Measurements from ENCODE around the gene GRIN1. TPM values are rescaled to one million over a fixed set of nuclear protein-coding genes. Genes with fewer than 3 reads are reported as not detected.

Gene GRIN1
- total and polyA plus RNA-seq, 4 donors, result 16.2 to 207 (median 146) TPM

GRCh38 chr9:137215196-137215986 lies 76.4 kb downstream of the GRIN1 start:
- peaks cover 5% of the 10 kb centered on the region for H3K4me1 ChIP-seq (ENCODE audit: control insufficient read depth, insufficient read depth, low read length)
- no peak overlapping the region for H3K4me3 ChIP-seq (ENCODE audit: low read depth, low read length)
- DNase-seq (ENCODE audit: low read depth in 4 of 6, low spot score in 6 of 6), result no peak
- no peaks in the 10 kb centered on the region for H3K9me3 ChIP-seq (ENCODE audit: control insufficient read depth, insufficient read depth, low read length)
- H3K27ac ChIP-seq (ENCODE audit: low read depth, low read length), result no peak overlapping the region
- H3K36me3 ChIP-seq (ENCODE audit: control insufficient read depth, insufficient read depth, low read length), result peaks cover 98% of the 10 kb centered on the region
- WGBS (ENCODE audit: insufficient coverage), result 98% methylated on average over 21 of the region's 22 CpGs
- H3K27me3 ChIP-seq (ENCODE audit: control insufficient read depth, insufficient read depth, low read length), result no peaks in the 10 kb centered on the region

- H3K36me3 ChIP-seq (ENCODE audit: control insufficient read depth, insufficient read depth, low read length), result peaks cover 96% of the 10 kb centered on the region
- H3K4me1 ChIP-seq (ENCODE audit: control insufficient read depth, insufficient read depth, low read length), result peaks cover 12% of the 10 kb centered on the region
- H3K4me3 ChIP-seq (ENCODE audit: low read depth, low read length), result no peak overlapping the region
- DNase-seq (ENCODE audit: low read depth in 4 of 6, low spot score in 6 of 6), result no peak
- H3K9me3 ChIP-seq (ENCODE audit: control insufficient read depth, insufficient read depth, low read length), result no peaks in the 10 kb centered on the region
- 92% methylated on average over 30 of the region's 30 CpGs for WGBS (ENCODE audit: insufficient coverage)
- no peak overlapping the region for H3K27ac ChIP-seq (ENCODE audit: low read depth, low read length)
- H3K27me3 ChIP-seq (ENCODE audit: control insufficient read depth, insufficient read depth, low read length), result no peaks in the 10 kb centered on the region
These were observed 77.4 kb downstream of the GRIN1 start for GRCh38 chr9:137216188-137216965.

GRCh38 chr9:137217276-137218211 lies 78.6 kb downstream of the GRIN1 start:
- Histone ChIP-seq H3K27ac (ENCODE audit: low read depth, low read length) (no peak overlapping the region), H3K27me3 (ENCODE audit: control insufficient read depth, insufficient read depth, low read length) (no peaks in the 10 kb centered on the region), H3K4me1 (ENCODE audit: control insufficient read depth, insufficient read depth, low read length) (peaks cover 19% of the 10 kb centered on the region), H3K4me3 (ENCODE audit: low read depth, low read length) (no peak overlapping the region), H3K9me3 (ENCODE audit: control insufficient read depth, insufficient read depth, low read length) (no peaks in the 10 kb centered on the region), H3K36me3 (ENCODE audit: control insufficient read depth, insufficient read depth, low read length) (peaks cover 84% of the 10 kb centered on the region)
- 76% methylated on average over 36 of the region's 36 CpGs for WGBS (ENCODE audit: insufficient coverage)
- DNase-seq (ENCODE audit: low read depth in 4 of 6, low spot score in 6 of 6), result no peak

GRCh38 chr9:137218212-137218753 lies 79.3 kb downstream of the GRIN1 start:
- WGBS (ENCODE audit: insufficient coverage), result 96% methylated on average over 30 of the region's 30 CpGs
- Histone ChIP-seq H3K36me3 (ENCODE audit: control insufficient read depth, insufficient read depth, low read length) (peaks cover 77% of the 10 kb centered on the region), H3K4me1 (ENCODE audit: control insufficient read depth, insufficient read depth, low read length) (peaks cover 26% of the 10 kb centered on the region), H3K4me3 (ENCODE audit: low read depth, low read length) (no peak overlapping the region), H3K27ac (ENCODE audit: low read depth, low read length) (no peak overlapping the region), H3K27me3 (ENCODE audit: control insufficient read depth, insufficient read depth, low read length) (no peaks in the 10 kb centered on the region), H3K9me3 (ENCODE audit: control insufficient read depth, insufficient read depth, low read length) (no peaks in the 10 kb centered on the region)
- no peak for DNase-seq (ENCODE audit: low read depth in 4 of 6, low spot score in 6 of 6)

Small RNA genes within 50 kb of the gene (small RNA-seq; reads per million reads assigned to genes)
- not detected for gene MIR3621 (ENCODE audit: low replicate concordance)
- gene RF00153 (ENCODE audit: low replicate concordance), result not detected

Other genes with a start within 250 kb of the GRIN1 start
Only the 30 nearest of the 31 such genes appear.
- 1 to 10 TPM in 1 of 2 donors, not detected in 1; 1.3 TPM for gene C8G, start 193.9 kb upstream of the GRIN1 start, total RNA-seq
- gene C8G, start 193.9 kb upstream of the GRIN1 start, polyA plus RNA-seq (ENCODE audit: insufficient read length in 2 of 2), result 1 to 10 TPM; 1.6 to 1.7 TPM
- gene LCN12, start 186.9 kb upstream of the GRIN1 start, total RNA-seq, result 1 to 10 TPM in 1 of 2 donors, under 1 TPM in 1; 0.20 to 4.1 TPM
- 1 to 10 TPM; 6.5 to 7.4 TPM for gene LCN12, start 186.9 kb upstream of the GRIN1 start, polyA plus RNA-seq (ENCODE audit: insufficient read length in 2 of 2)
- 1,000 to 10,000 TPM in 1 of 2 donors, 100 to 1,000 TPM in 1; 697 to 6,990 TPM for gene PTGDS, start 161.7 kb upstream of the GRIN1 start, total RNA-seq
- gene PTGDS, start 161.7 kb upstream of the GRIN1 start, polyA plus RNA-seq (ENCODE audit: insufficient read length in 2 of 2), result 1,000 to 10,000 TPM in 1 of 2 donors, 100 to 1,000 TPM in 1; 304 to 3,209 TPM
- gene LCNL1, start 156.2 kb upstream of the GRIN1 start, total RNA-seq, result 10 to 100 TPM in 1 of 2 donors, 1 to 10 TPM in 1; 2.3 to 54.0 TPM
- gene LCNL1, start 156.2 kb upstream of the GRIN1 start, polyA plus RNA-seq (ENCODE audit: insufficient read length in 2 of 2), result 10 to 100 TPM in 1 of 2 donors, 1 to 10 TPM in 1; 3.8 to 25.2 TPM
- 10 to 100 TPM; 15.7 to 57.5 TPM for gene PAXX, start 146.7 kb upstream of the GRIN1 start, total RNA-seq
- 100 to 1,000 TPM in 1 of 2 donors, 10 to 100 TPM in 1; 87.9 to 108 TPM for gene PAXX, start 146.7 kb upstream of the GRIN1 start, polyA plus RNA-seq (ENCODE audit: insufficient read length in 2 of 2)
- 1 to 10 TPM; 2.0 to 6.4 TPM for gene CLIC3, start 142.6 kb upstream of the GRIN1 start, total RNA-seq
- gene CLIC3, start 142.6 kb upstream of the GRIN1 start, polyA plus RNA-seq (ENCODE audit: insufficient read length in 2 of 2), result 1 to 10 TPM in 1 of 2 donors, under 1 TPM in 1; 0.35 to 2.0 TPM
- gene ABCA2, start 110.9 kb upstream of the GRIN1 start, total RNA-seq, result 10 to 100 TPM; 46.8 to 52.0 TPM
- 100 to 1,000 TPM; 139 to 151 TPM for gene ABCA2, start 110.9 kb upstream of the GRIN1 start, polyA plus RNA-seq (ENCODE audit: insufficient read length in 2 of 2)
- gene FUT7, start 107.1 kb upstream of the GRIN1 start, total RNA-seq, result under 1 TPM; 0.06 to 0.40 TPM
- under 1 TPM; 0.51 to 0.52 TPM for gene FUT7, start 107.1 kb upstream of the GRIN1 start, polyA plus RNA-seq (ENCODE audit: insufficient read length in 2 of 2)
- gene NPDC1, start 93.0 kb upstream of the GRIN1 start, total RNA-seq, result 10 to 100 TPM; 26.7 to 82.7 TPM
- gene NPDC1, start 93.0 kb upstream of the GRIN1 start, polyA plus RNA-seq (ENCODE audit: insufficient read length in 2 of 2), result 100 to 1,000 TPM; 245 to 276 TPM
- gene ENTPD2, start 85.1 kb upstream of the GRIN1 start, total RNA-seq, result 1 to 10 TPM; 5.7 to 7.9 TPM
- 10 to 100 TPM; 49.1 to 50.7 TPM for gene ENTPD2, start 85.1 kb upstream of the GRIN1 start, polyA plus RNA-seq (ENCODE audit: insufficient read length in 2 of 2)
- 10 to 100 TPM in 1 of 2 donors, 1 to 10 TPM in 1; 5.0 to 12.6 TPM for gene SAPCD2, start 68.6 kb upstream of the GRIN1 start, total RNA-seq
- gene SAPCD2, start 68.6 kb upstream of the GRIN1 start, polyA plus RNA-seq (ENCODE audit: insufficient read length in 2 of 2), result 10 to 100 TPM; 18.4 to 19.0 TPM
- gene UAP1L1, start 61.6 kb upstream of the GRIN1 start, total RNA-seq, result 1 to 10 TPM; 3.5 to 8.1 TPM
- 1 to 10 TPM; 4.4 to 6.2 TPM for gene UAP1L1, start 61.6 kb upstream of the GRIN1 start, polyA plus RNA-seq (ENCODE audit: insufficient read length in 2 of 2)
- 10 to 100 TPM; 38.3 to 61.3 TPM for gene MAN1B1, start 52.2 kb upstream of the GRIN1 start, total RNA-seq
- 10 to 100 TPM; 63.3 to 81.3 TPM for gene MAN1B1, start 52.2 kb upstream of the GRIN1 start, polyA plus RNA-seq (ENCODE audit: insufficient read length in 2 of 2)
- 100 to 1,000 TPM in 1 of 2 donors, 10 to 100 TPM in 1; 29.8 to 101 TPM for gene DPP7, start 24.4 kb upstream of the GRIN1 start, total RNA-seq
- 100 to 1,000 TPM; 127 to 144 TPM for gene DPP7, start 24.4 kb upstream of the GRIN1 start, polyA plus RNA-seq (ENCODE audit: insufficient read length in 2 of 2)
- gene LRRC26, start 30.9 kb downstream of the GRIN1 start, total RNA-seq, result under 1 TPM; 0.30 to 0.50 TPM
- gene LRRC26, start 30.9 kb downstream of the GRIN1 start, polyA plus RNA-seq (ENCODE audit: insufficient read length in 2 of 2), result 1 to 10 TPM; 1.3 to 1.9 TPM
- gene TMEM210, start 32.9 kb downstream of the GRIN1 start, total RNA-seq, result not detected
- under 1 TPM in 1 of 2 donors, not detected in 1; 0.42 TPM for gene TMEM210, start 32.9 kb downstream of the GRIN1 start, polyA plus RNA-seq (ENCODE audit: insufficient read length in 2 of 2)
- 10 to 100 TPM; 18.4 to 30.1 TPM for gene ANAPC2, start 49.4 kb downstream of the GRIN1 start, total RNA-seq
- gene ANAPC2, start 49.4 kb downstream of the GRIN1 start, polyA plus RNA-seq (ENCODE audit: insufficient read length in 2 of 2), result 10 to 100 TPM; 58.2 to 69.8 TPM
- 10 to 100 TPM; 28.1 to 53.5 TPM for gene SSNA1, start 49.5 kb downstream of the GRIN1 start, total RNA-seq
- 10 to 100 TPM; 64.1 to 66.9 TPM for gene SSNA1, start 49.5 kb downstream of the GRIN1 start, polyA plus RNA-seq (ENCODE audit: insufficient read length in 2 of 2)
- gene TPRN, start 61.6 kb downstream of the GRIN1 start, total RNA-seq, result 1 to 10 TPM; 6.7 to 9.2 TPM
- gene TPRN, start 61.6 kb downstream of the GRIN1 start, polyA plus RNA-seq (ENCODE audit: insufficient read length in 2 of 2), result 10 to 100 TPM; 24.9 to 30.8 TPM
- 10 to 100 TPM; 28.5 to 34.1 TPM for gene TMEM203, start 66.5 kb downstream of the GRIN1 start, total RNA-seq
- gene TMEM203, start 66.5 kb downstream of the GRIN1 start, polyA plus RNA-seq (ENCODE audit: insufficient read length in 2 of 2), result 10 to 100 TPM; 48.8 to 50.7 TPM
- 1 to 10 TPM; 3.2 to 6.1 TPM for gene NDOR1, start 66.5 kb downstream of the GRIN1 start, total RNA-seq
- gene NDOR1, start 66.5 kb downstream of the GRIN1 start, polyA plus RNA-seq (ENCODE audit: insufficient read length in 2 of 2), result 10 to 100 TPM; 18.5 to 23.8 TPM
- gene RNF208, start 83.1 kb downstream of the GRIN1 start, total RNA-seq, result 1 to 10 TPM; 2.0 to 3.0 TPM
- 10 to 100 TPM; 64.3 to 66.6 TPM for gene RNF208, start 83.1 kb downstream of the GRIN1 start, polyA plus RNA-seq (ENCODE audit: insufficient read length in 2 of 2)
- under 1 TPM; 0.69 to 0.94 TPM for gene CYSRT1, start 86.0 kb downstream of the GRIN1 start, total RNA-seq
- gene CYSRT1, start 86.0 kb downstream of the GRIN1 start, polyA plus RNA-seq (ENCODE audit: insufficient read length in 2 of 2), result 1 to 10 TPM; 3.4 to 4.5 TPM
- gene RNF224, start 88.3 kb downstream of the GRIN1 start, total RNA-seq, result under 1 TPM in 1 of 2 donors, not detected in 1; 0.06 TPM
- gene RNF224, start 88.3 kb downstream of the GRIN1 start, polyA plus RNA-seq (ENCODE audit: insufficient read length in 2 of 2), result 1 to 10 TPM; 1.3 to 2.2 TPM
- under 1 TPM in 1 of 2 donors, not detected in 1; 0.06 TPM for gene SLC34A3, start 91.7 kb downstream of the GRIN1 start, total RNA-seq
- gene SLC34A3, start 91.7 kb downstream of the GRIN1 start, polyA plus RNA-seq (ENCODE audit: insufficient read length in 2 of 2), result 1 to 10 TPM in 1 of 2 donors, under 1 TPM in 1; 0.95 to 1.6 TPM
- gene TUBB4B, start 102.1 kb downstream of the GRIN1 start, total RNA-seq, result 100 to 1,000 TPM; 152 to 247 TPM
- 100 to 1,000 TPM; 436 to 441 TPM for gene TUBB4B, start 102.1 kb downstream of the GRIN1 start, polyA plus RNA-seq (ENCODE audit: insufficient read length in 2 of 2)
- not detected for gene STPG3, start 112.1 kb downstream of the GRIN1 start, total RNA-seq
- under 1 TPM; 0.32 to 0.68 TPM for gene STPG3, start 112.1 kb downstream of the GRIN1 start, polyA plus RNA-seq (ENCODE audit: insufficient read length in 2 of 2)
- 10 to 100 TPM; 29.6 to 31.0 TPM for gene NELFB, start 116.2 kb downstream of the GRIN1 start, total RNA-seq
- gene NELFB, start 116.2 kb downstream of the GRIN1 start, polyA plus RNA-seq (ENCODE audit: insufficient read length in 2 of 2), result 10 to 100 TPM; 79.7 to 83.7 TPM
- gene TOR4A, start 138.6 kb downstream of the GRIN1 start, total RNA-seq, result 1 to 10 TPM; 1.3 to 3.5 TPM
- gene TOR4A, start 138.6 kb downstream of the GRIN1 start, polyA plus RNA-seq (ENCODE audit: insufficient read length in 2 of 2), result 1 to 10 TPM; 2.1 to 2.5 TPM
- 1 to 10 TPM; 3.2 to 5.7 TPM for gene NRARP, start 163.1 kb downstream of the GRIN1 start, total RNA-seq
- gene NRARP, start 163.1 kb downstream of the GRIN1 start, polyA plus RNA-seq (ENCODE audit: insufficient read length in 2 of 2), result 10 to 100 TPM; 14.0 to 15.8 TPM